ENCODE data around the gene GNG12. TPM values are rescaled to one million over a fixed set of nuclear protein-coding genes. Genes with fewer than 3 reads are reported as not detected.

Gene GNG12
- total RNA-seq, 1 experiment from 2014 or later = 14.3 TPM

DNA sequence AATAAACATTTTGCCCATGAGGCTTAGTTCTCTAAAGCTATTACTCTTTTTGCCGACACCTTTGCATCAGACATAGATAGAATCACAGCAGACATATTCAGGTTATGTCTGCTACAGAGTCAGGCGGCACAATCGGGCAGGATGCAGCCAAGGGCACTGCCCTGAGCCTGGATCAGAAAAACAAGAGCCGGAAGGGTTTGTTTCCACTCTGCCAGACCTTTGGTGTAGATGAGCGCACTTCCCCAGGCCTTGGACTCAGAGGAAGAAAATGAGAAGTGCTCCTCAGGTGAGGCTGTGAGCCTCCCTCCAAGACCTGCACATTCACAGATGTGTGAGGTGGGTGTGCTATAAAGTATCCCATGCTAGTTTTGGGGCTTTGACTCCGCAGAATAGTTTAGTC lies 43.7 kb downstream of the GNG12 start:
- no peaks in the 10 kb centered on the region for H4K20me1 ChIP-seq (ENCODE audit: control insufficient read depth, insufficient read depth, insufficient read length)
- H3K4me1 ChIP-seq (ENCODE audit: insufficient read depth, low read length) = 0 out of 2 replicates have a peak, but pooled peaks cover 5% of the 10 kb centered on the region
- TF ChIP-seq, protein P1, sequence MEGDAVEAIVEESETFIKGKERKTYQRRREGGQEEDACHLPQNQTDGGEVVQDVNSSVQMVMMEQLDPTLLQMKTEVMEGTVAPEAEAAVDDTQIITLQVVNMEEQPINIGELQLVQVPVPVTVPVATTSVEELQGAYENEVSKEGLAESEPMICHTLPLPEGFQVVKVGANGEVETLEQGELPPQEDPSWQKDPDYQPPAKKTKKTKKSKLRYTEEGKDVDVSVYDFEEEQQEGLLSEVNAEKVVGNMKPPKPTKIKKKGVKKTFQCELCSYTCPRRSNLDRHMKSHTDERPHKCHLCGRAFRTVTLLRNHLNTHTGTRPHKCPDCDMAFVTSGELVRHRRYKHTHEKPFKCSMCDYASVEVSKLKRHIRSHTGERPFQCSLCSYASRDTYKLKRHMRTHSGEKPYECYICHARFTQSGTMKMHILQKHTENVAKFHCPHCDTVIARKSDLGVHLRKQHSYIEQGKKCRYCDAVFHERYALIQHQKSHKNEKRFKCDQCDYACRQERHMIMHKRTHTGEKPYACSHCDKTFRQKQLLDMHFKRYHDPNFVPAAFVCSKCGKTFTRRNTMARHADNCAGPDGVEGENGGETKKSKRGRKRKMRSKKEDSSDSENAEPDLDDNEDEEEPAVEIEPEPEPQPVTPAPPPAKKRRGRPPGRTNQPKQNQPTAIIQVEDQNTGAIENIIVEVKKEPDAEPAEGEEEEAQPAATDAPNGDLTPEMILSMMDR (conservative IDR thresholded peaks at IDR 0.05) = no peak
- no peaks in the 10 kb centered on the region for H3K9me3 ChIP-seq (ENCODE audit: control insufficient read depth, low read depth, low read length)
- Mint-ChIP-seq H3K9me3 (no peaks in the 10 kb centered on the region), H3K36me3 (ENCODE audit: insufficient read depth in 1 of 3, low read depth in 3 of 3) (no peaks in the 10 kb centered on the region), H3K4me1 (peaks cover 20 to 29% of the 10 kb centered on the region in 2 experiments), H3K4me3 (no peak overlapping the region), H3K27me3 (ENCODE audit: low read depth) (no peaks in the 10 kb centered on the region), H3K27ac (no peak overlapping the region)
- no peak overlapping the region for H2AFZ ChIP-seq (ENCODE audit: low read length)
- no peak overlapping the region for H4K91ac ChIP-seq (ENCODE audit: insufficient read length, low read depth, low read length)
- no peak overlapping the region for H3K4me2 ChIP-seq (ENCODE audit: insufficient read depth, insufficient read length, low read length)
- H3K14ac ChIP-seq (ENCODE audit: insufficient read depth, low read length) = no peak overlapping the region
- no peaks in the 10 kb centered on the region for H3K23me2 ChIP-seq (ENCODE audit: insufficient read length, low read depth, low read length, poor library complexity, severe bottlenecking)
- H3K79me1 ChIP-seq (ENCODE audit: insufficient read depth, low read depth, low read length, poor library complexity, severe bottlenecking) = no peaks in the 10 kb centered on the region
- H4K5ac ChIP-seq (ENCODE audit: insufficient read length, low read depth, low read length) = no peak overlapping the region
- no CpG with 5 or more reads among the region's 6 CpGs for WGBS (ENCODE audit: extremely low coverage, insufficient read length, low lambda C conversion rate)
- no peak overlapping the region for H3T11ph ChIP-seq (ENCODE audit: low read length)
- no peak overlapping the region for H3K18ac ChIP-seq (ENCODE audit: insufficient read length, low read depth, low read length)
- H2BK15ac ChIP-seq (ENCODE audit: low read depth, low read length) = no peak overlapping the region
- no peak overlapping the region for H3K27ac ChIP-seq (ENCODE audit: insufficient read length, low read depth, low read length)
- no peaks in the 10 kb centered on the region for H3K27me3 ChIP-seq (ENCODE audit: insufficient read depth, low read length)
- no peak overlapping the region for H2BK12ac ChIP-seq (ENCODE audit: insufficient read length, low read depth, low read length)
- H2BK20ac ChIP-seq (ENCODE audit: low read depth, low read length, poor library complexity, severe bottlenecking) = no peak overlapping the region
- H3K4ac ChIP-seq (ENCODE audit: low read depth, low read length) = no peak overlapping the region
- no peak overlapping the region for H2BK120ac ChIP-seq (ENCODE audit: low read depth, low read length, poor library complexity, severe bottlenecking)
- H2AK5ac ChIP-seq (ENCODE audit: insufficient read length, low read length) = no peak overlapping the region
- no peak overlapping the region for H2BK5ac ChIP-seq (ENCODE audit: insufficient read length, low read length)
- H3K56ac ChIP-seq (ENCODE audit: insufficient read length, low read depth, low read length) = no peak overlapping the region
- no peaks in the 10 kb centered on the region for H3K79me2 ChIP-seq (ENCODE audit: insufficient read depth, low read length)
- no peak overlapping the region for H3K9ac ChIP-seq (ENCODE audit: extremely low read depth, insufficient read length, low read length)
- no peak for DNase-seq
- no peak overlapping the region for H3K23ac ChIP-seq (ENCODE audit: insufficient read length, low read depth, low read length)
- H4K8ac ChIP-seq (replicated peaks; ENCODE audit: insufficient read length, low read depth, low read length) = no peak overlapping the region

All from H9 (cell line).